ENCODE results near the gene MRPL23.

The MRPL23 gene

GRCh38 chr11:1953489-1954266 lies 6.5 kb downstream of the MRPL23 start:
- DNase-seq (ENCODE audit: low spot score) = no peak

- DNase-seq (ENCODE audit: low spot score) = no peak
These were observed 11.2 kb downstream of the MRPL23 start for GRCh38 chr11:1958367-1958766.

DNA sequence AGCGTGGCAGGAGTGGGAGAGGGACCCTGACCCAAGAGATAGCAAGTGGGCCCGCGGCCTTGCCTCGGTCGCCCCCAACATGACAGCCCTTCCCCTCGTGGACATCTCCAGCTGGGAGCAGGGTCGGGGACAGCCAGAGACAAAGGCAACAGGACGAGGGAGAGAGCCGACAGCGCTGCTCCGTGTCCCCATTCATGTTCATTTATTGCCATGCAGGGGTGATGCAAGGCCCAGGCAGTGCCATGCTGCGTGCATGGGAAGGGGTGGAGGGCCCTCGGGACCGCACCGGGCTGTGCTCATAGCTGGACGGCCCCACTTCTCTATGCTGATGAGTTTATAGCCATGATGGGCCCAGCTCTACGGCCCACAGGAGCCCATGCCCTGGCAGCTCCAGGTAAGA lies 12.7 kb downstream of the MRPL23 start:
- DNase-seq (ENCODE audit: low spot score) = no peak

DNA sequence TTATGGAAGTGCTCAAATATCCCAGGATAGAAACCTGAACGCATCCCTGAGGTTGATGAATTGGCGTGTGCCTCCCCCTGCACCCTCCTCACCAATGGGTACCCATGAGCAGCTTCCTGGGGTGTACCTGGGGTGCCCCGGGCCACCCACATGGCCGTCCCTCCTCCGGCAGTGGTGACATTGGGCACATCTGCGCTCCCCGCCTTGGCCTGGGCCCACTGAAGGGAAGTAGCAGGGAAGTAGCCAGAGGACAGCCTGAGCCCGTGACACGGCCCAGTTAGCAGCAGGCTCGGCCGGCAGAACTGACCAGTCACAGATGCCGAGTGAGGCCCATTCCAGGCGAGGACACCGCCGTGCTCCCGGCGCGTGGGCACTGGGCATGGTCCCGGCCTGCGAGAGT lies 16.7 kb downstream of the MRPL23 start:
- no peak for DNase-seq (ENCODE audit: low spot score)

- DNase-seq (ENCODE audit: low spot score) = no peak
These were observed 17.2 kb downstream of the MRPL23 start for GRCh38 chr11:1964348-1964747.

- no peak for DNase-seq (ENCODE audit: low spot score)
These were observed 17.8 kb downstream of the MRPL23 start for GRCh38 chr11:1964955-1965354.

GRCh38 chr11:1966531-1966930 lies 19.4 kb downstream of the MRPL23 start:
- no peak for DNase-seq (ENCODE audit: low spot score)

DNA sequence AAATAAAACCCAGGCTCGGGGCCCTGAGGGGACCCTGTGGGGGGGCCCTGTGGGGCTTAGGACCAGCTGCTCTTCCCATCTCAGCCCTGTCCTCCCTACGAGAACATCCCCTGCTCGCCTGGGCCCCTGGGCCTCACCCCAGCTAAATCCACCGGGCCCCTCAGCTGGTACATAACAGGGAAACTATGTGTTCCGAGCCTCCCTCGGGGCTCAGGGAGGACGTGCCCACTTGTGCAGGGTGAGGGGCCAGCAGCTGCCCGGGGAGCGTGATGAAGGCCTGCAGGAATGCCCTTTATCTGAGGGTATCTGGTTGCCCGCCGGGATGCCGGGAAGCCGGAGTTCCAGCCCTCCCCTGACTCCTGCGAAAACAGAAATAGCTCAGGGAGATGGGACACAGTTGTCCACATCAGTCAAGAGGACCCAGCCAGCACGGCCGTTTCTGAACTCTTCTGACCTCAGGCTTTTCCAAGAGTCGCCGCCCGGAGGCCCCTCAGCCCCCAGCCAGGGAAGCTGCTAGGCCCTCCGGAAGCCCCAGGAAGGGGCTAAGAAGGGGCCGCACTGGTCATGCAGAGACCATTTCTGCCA lies 20.6 kb downstream of the MRPL23 start:
- no peak for DNase-seq (ENCODE audit: low spot score)

- DNase-seq (ENCODE audit: low spot score) = no peak
These were observed 21.4 kb downstream of the MRPL23 start for GRCh38 chr11:1968454-1969002.

DNA sequence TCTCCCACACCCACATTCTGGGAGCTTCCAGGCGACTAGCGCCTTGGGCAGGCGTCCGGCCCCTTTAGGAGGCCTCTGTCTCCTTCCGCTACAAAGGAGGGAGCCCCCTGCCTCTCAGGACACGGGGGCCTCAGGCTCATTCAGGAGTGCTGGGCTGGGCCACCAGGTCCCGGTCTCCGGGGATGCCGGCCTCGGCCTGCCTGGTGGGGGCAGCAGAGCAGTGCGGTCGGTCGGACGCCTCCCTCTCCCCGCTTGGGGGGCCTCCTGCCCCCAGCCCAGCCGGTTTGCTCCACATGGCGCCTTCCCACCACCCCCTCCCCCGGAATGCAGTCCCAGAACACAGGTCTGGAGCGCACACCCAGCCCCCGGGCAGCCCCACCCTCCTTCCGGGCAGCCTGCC lies 21.9 kb downstream of the MRPL23 start:
- DNase-seq (ENCODE audit: low spot score) = no peak

DNA sequence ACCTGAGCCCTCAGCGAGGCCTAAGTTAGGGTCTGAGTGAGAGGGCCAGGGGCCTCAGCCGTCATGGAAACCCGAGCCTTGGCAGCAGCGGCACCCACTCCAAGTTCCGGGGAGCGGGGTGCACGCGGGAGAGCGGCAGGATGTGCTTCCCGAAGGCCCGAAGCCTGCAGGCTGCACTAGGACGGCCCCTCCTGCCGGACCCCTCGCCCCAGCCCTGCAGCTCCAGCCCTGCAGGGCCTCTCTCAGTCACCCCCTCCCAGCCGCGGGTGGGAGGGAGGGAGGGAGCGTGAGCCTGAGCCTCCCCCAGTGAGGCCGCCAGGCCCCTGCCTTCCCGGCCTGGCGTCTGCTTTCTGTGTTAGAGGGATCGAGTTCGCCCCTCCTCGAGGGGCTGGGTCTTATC lies 22.6 kb downstream of the MRPL23 start:
- no peak for DNase-seq (ENCODE audit: low spot score)

GRCh38 chr11:1970956-1971355 lies 23.8 kb downstream of the MRPL23 start:
- no peak for DNase-seq (ENCODE audit: low spot score)

GRCh38 chr11:1975185-1975584 lies 28.1 kb downstream of the MRPL23 start:
- DNase-seq (ENCODE audit: low spot score) = no peak

DNA sequence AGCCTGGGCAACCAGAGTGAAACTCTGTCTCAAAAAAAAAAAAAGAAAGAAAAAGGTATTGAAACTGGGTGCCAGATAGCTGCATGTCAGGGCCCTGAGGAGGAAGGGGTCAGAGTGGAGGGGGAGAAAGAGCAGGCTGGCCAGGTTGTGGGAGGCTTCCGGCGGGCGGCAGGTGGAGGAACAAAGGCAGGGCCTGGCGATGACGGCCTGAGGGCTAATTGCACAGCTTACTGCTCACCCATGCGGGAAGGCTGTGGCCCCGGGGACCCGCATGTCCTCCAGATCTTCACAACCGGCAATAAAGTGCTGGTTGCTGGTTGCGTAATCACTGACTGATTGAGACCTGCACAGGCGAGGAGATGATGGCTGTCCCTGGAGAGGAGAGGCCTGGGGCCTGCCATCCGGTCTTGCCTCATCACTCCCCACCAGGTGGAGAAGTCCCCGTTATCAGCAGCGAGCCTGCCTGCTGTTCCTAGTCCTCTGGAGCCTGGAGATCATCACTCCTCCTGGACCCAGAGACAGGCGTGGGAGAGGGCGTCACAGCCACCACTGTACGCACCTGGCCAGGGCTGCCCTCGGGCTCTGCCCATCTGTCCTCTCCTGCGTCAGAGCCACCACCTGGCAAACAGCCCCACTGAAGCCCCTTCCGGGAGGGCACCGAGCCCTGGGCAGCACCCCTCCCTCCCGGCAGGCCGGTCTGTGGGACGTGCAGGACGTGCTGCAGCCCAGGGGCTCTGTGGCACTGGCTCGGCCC lies 31.8 kb downstream of the MRPL23 start:
- DNase-seq (ENCODE audit: low spot score) = no peak

GRCh38 chr11:1979607-1980006 lies 32.5 kb downstream of the MRPL23 start:
- no peak for DNase-seq (ENCODE audit: low spot score)

DNA sequence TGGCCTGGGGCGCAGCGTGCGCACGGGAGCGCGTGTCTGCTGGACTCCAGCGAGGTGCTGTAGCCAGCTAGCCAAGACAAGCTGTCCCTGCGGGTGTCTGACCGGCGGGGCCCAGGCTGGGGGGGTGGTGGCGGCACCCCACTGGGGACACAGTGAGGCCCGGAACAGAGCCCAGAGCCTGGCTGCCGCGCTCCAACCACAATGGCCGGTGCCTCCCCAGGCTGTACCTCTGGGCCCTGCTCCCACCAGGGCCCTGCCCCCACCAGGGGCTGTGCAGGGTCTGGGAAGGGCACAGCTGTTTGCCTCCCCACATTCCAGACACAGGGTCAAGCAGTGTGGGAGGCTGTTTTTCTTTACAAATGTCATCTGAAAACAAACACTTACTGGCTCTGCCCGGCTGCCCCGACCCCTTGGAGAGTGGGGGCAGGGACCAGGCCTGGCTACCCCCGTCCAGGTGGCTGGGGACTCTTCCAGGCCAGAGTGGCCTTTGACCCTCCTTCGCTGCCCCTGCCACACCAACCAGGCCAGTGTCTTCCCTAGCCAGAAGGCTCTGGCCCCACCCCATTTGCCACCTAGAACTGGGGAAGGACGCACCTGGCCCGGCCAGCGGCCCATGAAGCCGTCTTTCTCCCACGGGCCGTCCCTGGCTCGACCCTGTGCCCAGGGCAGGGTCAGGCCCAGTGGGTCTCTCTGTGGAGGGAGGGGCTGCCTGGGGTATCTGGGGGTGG lies 35.9 kb downstream of the MRPL23 start:
- no peak for DNase-seq (ENCODE audit: low spot score)

DNA sequence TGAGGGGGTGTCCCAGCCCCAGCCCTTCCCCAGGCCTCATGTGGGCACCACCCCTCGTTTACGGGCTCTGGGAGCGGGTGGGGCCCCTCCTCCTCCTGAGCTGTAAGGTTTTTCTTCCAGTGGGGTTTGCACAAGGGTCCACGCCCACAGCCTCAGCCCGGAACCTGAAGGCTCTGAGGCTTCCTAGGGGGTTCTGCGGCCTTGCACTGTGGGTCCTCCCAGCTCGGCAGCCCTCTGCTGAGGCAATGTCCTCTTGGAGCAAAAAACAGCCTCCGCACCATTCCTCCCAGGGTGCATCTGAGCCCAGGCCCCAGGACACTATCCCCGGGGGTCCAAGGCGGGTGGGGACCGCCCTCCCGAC lies 36.4 kb downstream of the MRPL23 start:
- no peak for DNase-seq (ENCODE audit: low spot score)

- no peak for DNase-seq (ENCODE audit: low spot score)
These were observed 39.9 kb downstream of the MRPL23 start for GRCh38 chr11:1987024-1987423.

DNA sequence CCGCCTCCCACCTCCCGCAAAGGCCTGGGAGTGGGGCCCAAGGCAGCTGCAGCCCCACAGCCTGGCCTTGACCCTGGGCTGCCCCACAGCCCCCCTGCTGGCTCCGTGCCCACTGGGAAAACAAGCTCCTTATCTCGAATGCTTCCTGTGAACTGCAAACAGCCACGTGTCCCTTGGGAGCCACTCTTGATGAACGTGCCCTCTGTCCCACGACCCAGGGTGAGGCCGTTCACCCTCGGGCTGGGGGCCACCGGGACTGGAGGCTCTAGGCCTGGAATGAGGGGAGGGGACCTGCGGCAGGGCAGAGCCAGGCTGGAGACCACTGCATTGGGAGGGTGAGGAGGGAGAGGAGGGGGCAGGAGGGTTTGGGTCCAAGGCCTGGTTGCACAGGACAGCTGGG lies 41.0 kb downstream of the MRPL23 start:
- no peak for DNase-seq (ENCODE audit: low spot score)

DNA sequence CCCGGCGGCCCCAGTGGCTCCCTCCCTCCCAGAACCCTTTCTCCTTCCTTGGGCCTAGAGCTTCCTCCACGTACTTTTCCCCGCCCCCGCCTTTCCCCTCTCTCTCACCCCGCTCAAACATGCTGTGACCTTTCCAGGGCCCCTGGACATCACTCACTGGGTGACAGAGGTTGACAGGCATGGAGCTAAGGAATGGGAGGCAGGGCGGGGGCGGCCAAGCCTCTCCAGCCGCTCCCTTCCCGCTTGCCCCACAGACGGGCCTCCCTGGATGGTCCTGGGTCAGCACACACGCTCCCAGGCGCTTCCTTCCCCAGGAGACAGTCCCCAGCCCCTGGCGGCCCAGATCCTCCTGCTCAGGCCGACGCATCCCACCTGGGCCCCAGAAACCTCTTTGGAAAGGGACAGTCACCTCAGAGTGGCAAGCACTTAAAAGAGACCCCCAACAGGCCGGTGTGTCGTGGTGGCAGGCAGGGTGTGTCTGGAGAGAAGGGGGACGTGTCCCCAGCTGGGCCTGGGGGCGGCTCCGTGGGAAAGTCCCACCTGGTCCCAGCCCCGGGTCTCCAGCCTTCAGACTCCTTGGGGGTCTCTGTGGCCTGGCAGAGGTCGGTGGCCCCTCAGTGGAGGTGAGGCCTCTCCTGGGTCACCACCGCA lies 41.7 kb downstream of the MRPL23 start:
- no peak for DNase-seq (ENCODE audit: low spot score)

GRCh38 chr11:1989953-1990352 lies 42.8 kb downstream of the MRPL23 start:
- DNase-seq (ENCODE audit: low spot score) = no peak

Measured in hematopoietic multipotent progenitor cell treated with erythropoietin and hydrocortisone succinate and interleukin-3 and kit ligand, for 17 days (in vitro differentiated cells).